Measurements from ENCODE around the gene ADAMTS8.

The ADAMTS8 gene

GRCh38 chr11:130397780-130398179 lies 30.6 kb downstream of the ADAMTS8 start:
- DNase-seq (ENCODE audit: low read depth in 2 of 2), result no peak

GRCh38 chr11:130396965-130397364 lies 31.4 kb downstream of the ADAMTS8 start:
- DNase-seq (ENCODE audit: low read depth in 2 of 2), result no peak

- no peak for DNase-seq (ENCODE audit: low read depth in 2 of 2)
Observed at GRCh38 chr11:130394615-130395014, 33.8 kb downstream of the ADAMTS8 start.

DNA sequence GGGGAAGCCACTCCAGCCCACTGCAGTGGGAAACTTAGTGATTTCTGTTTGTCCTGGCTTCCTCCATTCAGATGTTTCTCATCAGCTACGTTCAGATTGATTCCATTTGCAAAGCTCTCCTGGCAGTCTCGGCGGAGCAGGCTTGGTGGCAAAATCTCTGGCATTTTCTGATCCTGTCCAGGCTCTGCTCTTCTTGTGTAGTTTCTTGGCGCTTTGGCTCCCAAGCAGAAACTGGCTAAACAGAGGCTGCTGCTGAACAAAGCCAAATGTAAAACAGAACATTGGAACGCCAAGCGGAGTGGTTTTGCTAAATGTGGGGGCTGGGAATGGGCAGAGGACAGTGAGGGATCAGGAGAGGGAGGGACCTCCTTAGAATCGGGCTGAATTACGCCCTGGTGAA lies 36.7 kb downstream of the ADAMTS8 start:
- no peak for DNase-seq (ENCODE audit: low read depth in 2 of 2)

- no peak for DNase-seq (ENCODE audit: low read depth in 2 of 2)
Observed at GRCh38 chr11:130390071-130390758, 38.2 kb downstream of the ADAMTS8 start.

DNA sequence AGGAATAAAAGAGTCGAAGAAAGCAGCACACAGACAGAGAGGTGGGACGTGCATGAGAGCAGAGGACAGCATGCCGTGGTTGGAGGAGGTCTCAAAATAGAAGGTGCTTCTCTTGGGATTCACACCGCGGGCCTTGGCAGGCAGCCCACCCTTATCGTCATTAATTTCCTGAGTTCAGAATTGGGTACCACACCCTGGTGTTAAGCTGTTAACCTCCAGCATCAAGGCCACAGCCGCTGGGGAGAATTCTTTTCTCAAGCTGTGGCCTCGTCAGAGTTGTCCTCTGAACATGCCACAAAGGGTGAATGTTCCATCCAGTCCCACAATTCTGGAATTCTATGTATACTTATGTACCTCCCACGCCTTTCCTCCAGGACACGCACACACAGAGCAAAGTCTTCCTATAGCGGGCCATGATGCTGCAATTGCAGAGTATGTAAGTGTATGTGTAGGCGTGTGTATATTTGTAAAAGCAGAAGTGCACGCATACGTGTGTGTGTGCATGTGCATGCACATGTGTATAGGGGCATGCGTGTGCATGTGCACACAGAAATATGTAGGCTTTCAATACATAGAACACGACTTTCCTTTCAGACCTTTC lies 39.0 kb downstream of the ADAMTS8 start:
- DNase-seq (ENCODE audit: low read depth in 2 of 2), result no peak

- DNase-seq (ENCODE audit: low read depth in 2 of 2), result no peak
Observed at GRCh38 chr11:130388607-130389205, 39.7 kb downstream of the ADAMTS8 start.

DNA sequence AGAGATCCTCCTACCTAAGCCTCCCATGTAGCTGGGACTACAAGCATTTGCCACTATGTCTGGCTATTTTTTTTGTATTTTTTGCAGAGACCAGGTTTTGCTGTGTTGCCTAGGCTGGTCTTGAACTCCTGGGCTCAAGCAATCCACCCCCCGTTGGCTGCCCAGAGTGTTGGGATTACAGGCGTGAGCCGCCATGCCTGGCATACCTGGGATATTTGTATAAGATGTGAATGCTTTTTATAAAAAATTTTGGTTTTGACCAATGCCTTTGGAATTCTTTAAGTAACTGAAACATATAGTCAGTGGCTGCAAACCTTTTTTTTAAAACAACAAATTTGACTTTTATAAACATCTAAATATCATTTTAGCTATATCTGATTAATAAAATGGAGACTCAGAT lies 42.4 kb downstream of the ADAMTS8 start:
- no peak for DNase-seq (ENCODE audit: low read depth in 2 of 2)

GRCh38 chr11:130383344-130384211 lies 44.8 kb downstream of the ADAMTS8 start:
- no peak for DNase-seq (ENCODE audit: low read depth in 2 of 2)

DNA sequence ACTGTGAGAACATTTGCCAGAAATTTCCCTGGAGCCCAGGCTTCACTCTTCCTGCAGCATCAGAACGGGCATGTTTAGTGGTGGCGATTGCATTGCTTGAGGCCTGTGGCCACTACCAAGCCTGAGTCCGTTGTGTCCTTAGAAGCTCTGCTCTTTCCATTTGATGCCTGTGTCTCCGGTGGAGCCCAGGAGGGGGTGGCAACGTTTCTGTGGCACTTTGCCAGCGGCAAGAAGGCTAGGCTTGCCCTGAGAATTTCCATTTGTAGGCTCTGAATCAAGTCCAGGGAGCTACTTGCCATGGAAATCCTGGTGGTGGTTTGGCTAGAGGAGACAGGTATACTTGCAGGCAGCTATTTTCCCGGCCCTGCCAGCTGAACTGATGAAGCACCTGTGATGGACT lies 47.1 kb downstream of the ADAMTS8 start:
- no peak for DNase-seq (ENCODE audit: low read depth in 2 of 2)

GRCh38 chr11:130380778-130381177 lies 47.6 kb downstream of the ADAMTS8 start:
- DNase-seq (ENCODE audit: low read depth in 2 of 2), result no peak

- no peak for DNase-seq (ENCODE audit: low read depth in 2 of 2)
Observed at GRCh38 chr11:130379276-130379675, 49.1 kb downstream of the ADAMTS8 start.

GRCh38 chr11:130370845-130371590 lies 57.4 kb downstream of the ADAMTS8 start:
- no peak for DNase-seq (ENCODE audit: low read depth in 2 of 2)

DNA sequence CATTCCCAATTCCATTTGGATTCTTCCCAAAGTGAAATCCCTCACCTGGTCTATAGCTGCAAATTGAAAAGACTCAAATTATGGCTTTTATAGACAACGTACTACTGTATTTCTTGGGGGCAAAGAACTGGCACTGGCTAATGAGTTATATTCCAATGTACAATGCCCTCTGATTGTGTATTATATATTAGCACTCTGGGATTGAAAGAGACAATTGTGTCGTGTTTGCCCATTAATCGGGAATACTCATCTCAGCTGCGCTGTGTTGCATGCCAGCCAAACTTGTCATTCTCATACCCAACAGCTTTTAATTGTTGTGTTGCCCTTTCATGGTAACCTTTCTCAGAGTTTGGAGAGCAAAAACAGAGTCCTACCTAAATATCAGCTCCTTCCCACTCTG lies 58.7 kb downstream of the ADAMTS8 start:
- DNase-seq (ENCODE audit: low read depth in 2 of 2), result no peak

- no peak for DNase-seq (ENCODE audit: low read depth in 2 of 2)
Observed at GRCh38 chr11:130369141-130369691, 59.2 kb downstream of the ADAMTS8 start.

DNA sequence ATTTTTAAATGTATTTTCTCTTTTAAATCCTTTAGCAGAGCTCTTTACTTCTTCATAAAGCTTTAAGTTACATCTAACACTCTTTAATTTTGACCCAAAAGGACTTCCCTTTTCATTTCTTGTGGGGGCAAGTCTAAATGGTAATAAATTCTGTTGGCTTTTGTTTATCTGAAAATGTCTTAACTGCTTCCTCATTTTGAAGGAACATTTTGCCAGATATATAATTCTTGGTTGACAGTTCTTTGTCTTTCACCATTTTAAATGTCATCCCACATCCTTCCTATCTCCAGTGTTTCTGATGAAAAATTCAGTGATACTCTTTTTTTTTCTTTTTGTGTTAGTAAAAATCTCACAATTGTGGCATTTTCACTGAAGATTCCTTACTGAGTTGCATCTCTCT lies 69.0 kb downstream of the ADAMTS8 start:
- no peak for DNase-seq (ENCODE audit: low read depth in 2 of 2)

DNA sequence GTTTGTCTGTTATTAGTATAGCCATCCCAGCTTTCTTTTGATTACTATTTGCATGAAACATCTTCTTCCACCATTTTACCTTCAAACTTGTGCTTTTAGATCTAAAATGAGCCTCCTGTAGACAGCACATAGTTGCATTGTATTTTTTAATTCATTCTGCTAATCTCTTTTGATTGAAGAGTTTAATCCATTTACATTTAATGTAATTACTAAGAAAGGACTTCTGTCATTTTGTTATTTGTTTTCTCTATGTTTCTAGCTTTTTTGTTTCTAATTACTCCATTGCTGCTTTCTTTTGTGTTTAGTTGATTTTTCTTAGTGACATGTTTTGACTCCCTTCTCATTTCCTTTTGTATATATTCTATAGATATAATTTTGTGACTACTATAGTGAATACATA lies 70.0 kb downstream of the ADAMTS8 start:
- DNase-seq (ENCODE audit: low read depth in 2 of 2), result no peak

Data from stimulated activated CD8-positive, alpha-beta memory T cell treated with anti-CD3 and anti-CD28 coated beads, Interleukin-2, amount 100 ng/mL, for 48 hours (primary cell).